ENCODE measurements around the gene DEAF1.

Gene DEAF1

DNA sequence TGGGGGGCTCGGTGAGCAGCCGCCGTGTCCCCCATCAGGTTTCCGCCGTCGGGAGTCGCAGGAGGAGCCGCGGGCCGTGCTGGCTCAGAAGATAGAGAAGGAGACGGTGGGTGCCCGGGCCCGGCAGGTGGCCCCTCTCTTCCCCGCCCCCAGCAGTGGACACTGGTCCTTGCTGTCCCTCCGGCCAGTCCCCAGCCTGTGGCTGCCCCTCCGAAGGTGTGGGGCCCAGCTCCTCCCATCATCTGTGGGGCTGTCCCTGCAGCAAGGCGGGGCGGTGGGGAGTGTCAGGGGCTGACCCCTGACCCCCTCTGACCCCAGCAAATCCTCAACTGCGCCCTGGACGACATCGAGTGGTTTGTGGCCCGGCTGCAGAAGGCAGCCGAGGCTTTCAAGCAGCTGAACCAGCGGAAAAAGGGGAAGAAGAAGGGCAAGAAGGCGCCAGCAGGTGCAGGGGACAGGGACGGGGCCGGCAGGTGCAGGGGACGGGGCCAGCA, 26.3 kb upstream of the DEAF1 start:
- DNase-seq, result no peak

- no peak for DNase-seq
Observed at GRCh38 chr11:720642-721246, 25.7 kb upstream of the DEAF1 start.

GRCh38 chr11:720017-720641, 25.1 kb upstream of the DEAF1 start:
- DNase-seq, result no peak

DNA sequence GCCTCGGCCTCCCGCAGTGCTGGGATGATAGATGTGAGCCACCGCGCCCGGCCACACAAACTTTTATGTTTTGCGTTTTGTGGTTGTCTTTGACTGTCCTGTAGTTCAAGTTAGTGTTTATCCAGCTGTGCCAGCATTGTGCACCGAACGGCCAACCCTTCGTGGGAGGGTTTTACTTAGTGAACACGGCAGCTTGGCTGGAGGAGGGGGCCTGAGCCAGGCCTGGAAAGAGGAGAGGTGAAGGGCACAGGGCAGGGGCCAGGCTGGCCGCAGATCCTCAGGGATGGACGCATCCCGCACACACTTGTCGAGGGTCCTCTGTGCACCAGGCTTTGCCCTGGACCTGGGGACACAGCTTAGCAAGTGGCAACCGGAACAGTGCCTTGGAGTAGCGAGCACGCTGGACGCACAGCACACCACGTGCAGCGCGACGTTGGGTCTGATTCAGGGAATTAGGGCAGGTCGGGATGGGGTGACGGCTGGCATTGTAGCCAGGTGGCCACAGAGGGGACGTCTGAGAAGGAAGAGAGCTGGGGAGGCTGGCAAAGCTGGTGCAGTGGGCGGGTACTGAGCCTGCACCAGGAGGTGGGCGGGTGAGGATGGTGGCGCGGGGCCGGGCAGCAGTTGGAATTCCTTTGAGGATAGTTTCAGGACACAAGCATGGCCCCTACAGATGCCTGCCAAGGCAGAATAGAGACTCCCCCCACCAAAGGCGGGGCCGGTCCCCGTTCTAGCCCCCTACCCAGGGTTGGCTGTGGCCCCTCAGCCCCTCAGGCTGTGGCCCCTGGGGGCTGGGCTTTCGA, 24.4 kb upstream of the DEAF1 start:
- DNase-seq, result no peak

- no peak for DNase-seq
Observed at GRCh38 chr11:714436-714835, 19.4 kb upstream of the DEAF1 start.

DNA sequence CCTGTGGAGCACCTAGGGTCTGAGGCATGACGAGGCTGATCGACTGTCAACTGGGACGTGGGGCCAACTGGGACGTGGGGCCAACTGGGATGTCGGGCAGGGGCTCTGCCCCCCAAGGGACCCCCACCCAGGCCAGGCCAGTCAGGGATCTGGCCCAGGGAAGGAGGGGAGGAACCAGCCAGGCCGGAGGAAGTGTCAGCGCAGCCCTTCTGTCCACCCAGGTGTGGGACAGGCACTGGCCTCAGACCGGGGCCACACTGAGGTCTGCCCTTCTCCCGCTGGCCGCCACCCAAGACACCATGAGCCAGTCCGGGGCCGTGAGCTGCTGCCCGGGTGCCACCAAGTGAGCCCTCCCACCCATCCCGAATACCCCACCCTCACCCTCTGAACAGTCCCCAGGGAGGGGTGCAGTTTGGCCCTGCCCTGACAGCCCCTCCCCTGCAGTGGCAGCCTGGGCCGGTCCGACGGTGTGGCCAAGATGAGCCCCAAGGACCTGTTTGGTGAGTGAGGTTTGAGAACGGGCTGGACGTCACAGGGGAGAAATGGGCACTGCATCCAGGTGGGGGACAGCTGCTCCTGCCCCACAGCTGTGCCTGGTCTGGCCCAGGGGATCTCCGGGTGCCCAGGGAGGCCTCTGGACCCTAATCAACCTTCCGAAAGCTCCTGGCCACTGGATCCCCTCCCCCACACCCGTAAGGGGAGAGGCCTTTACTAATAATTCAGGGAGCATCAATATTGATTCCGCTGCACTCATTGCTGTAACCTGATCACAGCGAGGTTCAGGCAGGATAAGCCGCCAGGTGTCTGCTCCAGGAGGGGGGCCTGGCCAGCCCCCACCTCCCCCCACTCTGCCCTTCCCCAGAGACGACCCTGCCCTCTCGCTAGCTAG, 14.3 kb upstream of the DEAF1 start:
- peak; percentile 27 for DNase-seq

- no peak for DNase-seq
Observed at GRCh38 chr11:708511-708910, 13.5 kb upstream of the DEAF1 start.

DNA sequence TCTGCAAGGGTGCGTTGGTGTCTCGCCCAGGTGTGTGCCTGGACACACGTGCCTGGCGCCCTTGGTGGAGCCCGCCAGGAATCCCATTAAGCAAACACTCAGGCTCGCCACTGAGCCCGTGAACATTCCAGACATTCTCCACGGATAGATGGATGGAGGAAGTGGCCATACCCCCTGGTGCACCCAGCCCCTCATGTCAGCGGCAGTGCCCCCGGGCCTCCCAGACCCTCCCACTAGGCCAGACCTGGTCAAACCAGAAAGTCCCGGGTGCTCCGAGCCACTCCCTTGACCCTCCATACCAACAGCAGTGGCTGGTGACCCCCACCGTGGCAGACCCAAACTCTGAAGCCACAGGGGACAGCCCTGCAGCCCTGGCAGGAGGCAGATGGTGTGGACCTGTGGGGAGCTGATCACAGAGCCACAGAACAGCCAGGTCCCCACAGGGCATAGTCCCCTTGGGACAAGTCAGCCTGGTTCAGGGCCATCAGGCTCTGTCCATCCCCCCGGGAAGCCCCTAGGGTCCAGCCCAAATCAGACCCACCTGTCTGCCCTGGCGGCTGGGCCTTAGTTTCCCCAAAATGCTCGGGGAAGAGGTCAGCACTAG, 12.9 kb upstream of the DEAF1 start:
- DNase-seq, result peak; percentile 18

GRCh38 chr11:706957-707816, 12.2 kb upstream of the DEAF1 start:
- DNase-seq, result peak; percentile 25

DNA sequence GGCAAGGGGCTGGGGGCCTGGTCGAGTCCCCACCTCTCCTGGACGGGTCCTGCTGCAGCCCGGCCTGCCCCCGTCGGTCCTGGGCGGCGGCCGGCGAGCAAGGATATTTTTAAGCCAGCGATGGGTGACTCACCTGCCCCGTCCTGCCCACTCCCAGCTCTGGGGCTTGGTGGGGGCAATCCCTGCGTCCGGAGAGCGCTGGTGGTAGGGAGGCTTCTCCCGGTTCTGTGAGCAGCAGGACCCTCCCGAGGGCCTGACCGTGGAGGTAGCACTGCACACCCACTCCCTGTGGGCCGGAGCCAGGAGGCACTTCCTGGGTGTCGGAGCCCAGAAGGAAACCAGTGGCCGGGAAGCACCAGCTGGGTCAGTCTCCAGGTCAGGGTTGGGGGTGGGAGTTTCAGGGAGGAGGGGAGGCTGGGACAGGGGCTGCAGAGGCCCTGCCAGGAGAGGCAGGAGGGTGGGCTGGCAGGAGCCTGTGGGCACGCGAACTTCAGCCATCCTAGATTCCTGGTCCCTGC, 11.5 kb upstream of the DEAF1 start:
- peak; percentile 34 for DNase-seq

- peak; percentile 17 for DNase-seq
Observed at GRCh38 chr11:705646-706438, 10.8 kb upstream of the DEAF1 start, which contains the start of gene EPS8L2. TSS of gene EPS8L2 (plus strand) at chr11:706231. CDS start at chr11:709408, 3,177 bp downstream.

GRCh38 chr11:704781-705645, 10.0 kb upstream of the DEAF1 start:
- DNase-seq, result peak; percentile 25

DNA sequence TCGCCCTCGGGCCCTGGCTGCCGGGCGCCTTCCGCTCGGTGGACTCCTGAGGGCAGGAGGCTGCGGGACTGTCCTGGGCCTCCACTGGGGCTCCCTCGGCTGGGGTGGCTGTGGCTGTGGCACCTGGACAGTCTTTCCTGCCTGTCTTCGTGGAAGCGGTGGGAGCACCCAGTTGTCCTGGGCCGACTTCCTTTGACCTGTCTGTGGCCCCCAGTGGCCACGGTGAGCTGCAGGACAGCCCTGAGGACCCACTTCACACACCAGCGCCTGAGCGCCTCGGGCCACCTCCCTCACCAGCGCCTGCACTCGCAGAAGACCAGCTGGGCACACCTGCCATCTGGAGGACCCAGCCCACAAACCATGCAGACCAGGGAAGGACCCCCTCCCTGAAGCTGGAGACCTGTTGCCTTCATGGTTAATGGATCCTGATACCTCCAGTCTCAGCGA, 9.2 kb upstream of the DEAF1 start:
- no peak for DNase-seq

DNA sequence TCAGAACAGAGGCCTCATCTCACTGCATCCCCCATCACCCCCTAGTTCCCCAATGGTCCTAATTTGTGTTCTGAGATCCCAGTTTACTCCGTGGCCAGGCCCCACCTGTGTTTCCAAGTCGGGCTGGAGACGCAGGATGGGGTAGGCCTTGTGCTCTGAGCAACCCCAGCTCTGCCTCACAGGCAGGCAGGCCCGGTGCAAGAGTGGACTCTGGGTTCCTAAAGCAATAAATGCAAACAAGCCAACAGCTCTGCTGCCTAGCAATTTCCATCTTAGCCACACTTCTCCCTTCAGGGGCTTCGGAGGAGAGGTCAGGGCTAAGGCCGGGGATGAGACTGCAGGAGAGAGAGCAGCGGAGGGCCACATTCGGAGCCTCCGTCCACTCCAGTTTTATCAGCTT, 8.5 kb upstream of the DEAF1 start:
- no peak for DNase-seq

- DNase-seq, result peak; percentile 43
Observed at GRCh38 chr11:702462-703461, 7.7 kb upstream of the DEAF1 start.

- DNase-seq, result no peak
Observed at GRCh38 chr11:701741-702461, 6.9 kb upstream of the DEAF1 start.

- no peak for DNase-seq
Observed at GRCh38 chr11:699753-700152, 4.7 kb upstream of the DEAF1 start.

Measured in femur (tissue), 1 donor.